ENCODE data around the gene PSMA1. TPM values are rescaled to one million over a fixed set of nuclear protein-coding genes. Genes with fewer than 3 reads are reported as not detected.
A peak's percentile ranks its signal among the peaks of the same experiment; 100 is the strongest.

PSMA1 gene
- polyA plus RNA-seq, 2 of the 4 experiments (the other 2 are of a cell fraction), result 299 to 370 TPM

DNA sequence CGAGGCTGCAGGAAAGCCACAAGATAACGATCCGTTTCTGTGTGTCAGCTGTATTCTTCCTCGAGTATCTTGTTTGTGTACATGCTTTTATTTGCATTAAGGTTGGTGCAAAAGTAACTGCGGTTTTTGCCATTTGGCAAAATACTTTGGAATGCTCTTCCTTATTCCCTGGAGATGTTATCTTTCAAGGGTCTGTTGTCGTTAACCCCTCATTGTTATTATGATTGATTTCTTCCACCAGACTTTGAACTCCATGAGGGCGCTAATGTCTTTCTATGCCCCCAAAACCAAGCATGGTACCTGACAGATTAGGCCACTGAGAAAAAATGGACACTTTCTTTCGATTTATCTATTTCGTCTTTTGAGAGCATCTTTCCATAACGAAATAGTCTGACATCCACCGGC, 563 bp upstream of the PSMA1 start:
- peaks cover 10% of the 10 kb centered on the region for H3K4me1 ChIP-seq
- H3K9me3 ChIP-seq, result no peaks in the 10 kb centered on the region
- H3K27ac ChIP-seq, result peak overlapping the region; percentile 85 to 96
- peak overlapping the region; percentile 64 for H3K4me3 ChIP-seq
- CTCF ChIA-PET, result interaction anchor here (0.6 to 1.1 kb wide), 3 partner anchors 16 to 387 kb away, joined by 3 to 4 read pairs (median 3); no protein-coding TSS in a partner anchor
- no peak for DNase-seq (ENCODE audit: low read depth in 1 of 2, low spot score in 1 of 2)
- POLR2A ChIA-PET, result interaction anchor here (0.9 to 2.2 kb wide), 5 partner anchors 21 to 371 kb away, joined by 3 to 12 read pairs (median 7); partner anchors contain the start of genes COPB1 and CYP2R1
- WGBS (ENCODE audit: missing lambda C conversion rate), result 17% methylated on average over 11 of the region's 11 CpGs
- FAIRE-seq, result no peak
- H3K4me2 ChIP-seq, result peak overlapping the region; percentile 81
- no peak for TF ChIP-seq TFCP2L1 (CRISPR knock-in tag; IDR thresholded peaks at IDR 0.05)
- no peak for TF ChIP-seq EHMT2 (IDR thresholded peaks at IDR 0.05; ENCODE audit: low read depth)
- TF ChIP-seq CTCF (IDR thresholded peaks at IDR 0.05), result no peak
- TF ChIP-seq GATA3 (IDR thresholded peaks at IDR 0.05; ENCODE audit: borderline replicate concordance), result no peak; the same call in 1 of the 2 replicates
- TF ChIP-seq NR3C1 (IDR thresholded peaks at IDR 0.05), result no peak
- TF ChIP-seq HDAC2 (IDR thresholded peaks at IDR 0.05), result no peak
- no peak for TF ChIP-seq HEYL (CRISPR knock-in tag; IDR thresholded peaks at IDR 0.05)
- no peak for TF ChIP-seq NFE2L2 (conservative IDR thresholded peaks at IDR 0.05; ENCODE audit: low read length)
- no peak for TF ChIP-seq BCL3 (IDR thresholded peaks at IDR 0.05)
- no peak for TF ChIP-seq USF2 (IDR thresholded peaks at IDR 0.05)
- no peak for ATAC-seq

- H3K4me3 ChIP-seq, result peak overlapping the region; percentile 64
- peaks cover 10% of the 10 kb centered on the region for H3K4me1 ChIP-seq
- POLR2A ChIA-PET, result interaction anchor here (1.5 to 2.2 kb wide), 2 partner anchors 19 to 125 kb away, joined by 7 to 12 read pairs; partner anchors contain the start of gene COPB1
- H3K4me2 ChIP-seq, result peak overlapping the region; percentile 70
- no peaks in the 10 kb centered on the region for H3K9me3 ChIP-seq
- CTCF ChIA-PET, result interaction anchor here (0.9 kb wide), 1 partner anchor 124 kb away, joined by 3 read pairs; the partner anchor contains the start of gene PDE3B
- ATAC-seq (peak; percentile 14 to 27), FAIRE-seq (no peak), DNase-seq (ENCODE audit: low read depth in 1 of 2, low spot score in 1 of 2) (no peak)
- peak overlapping the region; percentile 85 to 96 for H3K27ac ChIP-seq
- 1% methylated on average over 10 of the region's 10 CpGs for WGBS (ENCODE audit: missing lambda C conversion rate)
- TF ChIP-seq NFE2L2 (conservative IDR thresholded peaks at IDR 0.05; ENCODE audit: low read length), result no peak
- no peak for TF ChIP-seq ESRRA (IDR thresholded peaks at IDR 0.05; ENCODE audit: borderline replicate concordance, low read length)
- no peak for TF ChIP-seq TP53 (CRISPR knock-in tag; IDR thresholded peaks at IDR 0.05)
- no peak for TF ChIP-seq NR3C1 (IDR thresholded peaks at IDR 0.05)
- no peak for TF ChIP-seq BCL3 (IDR thresholded peaks at IDR 0.05)
- no peak for TF ChIP-seq CBX2 (IDR thresholded peaks at IDR 0.05; ENCODE audit: borderline replicate concordance, low read depth)
- TF ChIP-seq ZC3H11A (IDR thresholded peaks at IDR 0.05), result no peak
- TF ChIP-seq, protein P1, sequence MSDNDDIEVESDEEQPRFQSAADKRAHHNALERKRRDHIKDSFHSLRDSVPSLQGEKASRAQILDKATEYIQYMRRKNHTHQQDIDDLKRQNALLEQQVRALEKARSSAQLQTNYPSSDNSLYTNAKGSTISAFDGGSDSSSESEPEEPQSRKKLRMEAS (IDR thresholded peaks at IDR 0.05), result no peak
- no peak for TF ChIP-seq ZSCAN20 (CRISPR knock-in tag; IDR thresholded peaks at IDR 0.05)
- TF ChIP-seq USF2 (IDR thresholded peaks at IDR 0.05), result no peak
- no peak for TF ChIP-seq EP300 (IDR thresholded peaks at IDR 0.05)
- TF ChIP-seq HOXB5 (CRISPR knock-in tag; IDR thresholded peaks at IDR 0.05), result no peak
- TF ChIP-seq HDAC2 (IDR thresholded peaks at IDR 0.05), result no peak
- TF ChIP-seq RAD21 (conservative IDR thresholded peaks at IDR 0.05 in 1 of 2, IDR thresholded peaks at IDR 0.05 in 1 of 2), result no peak
- TF ChIP-seq EHMT2 (IDR thresholded peaks at IDR 0.05; ENCODE audit: low read depth), result no peak
- no peak for TF ChIP-seq FOSL2 (IDR thresholded peaks at IDR 0.05)
- TF ChIP-seq FOSL2 (CRISPR knock-in tag; IDR thresholded peaks at IDR 0.05), result no peak
- TF ChIP-seq HMGXB4 (CRISPR knock-in tag; IDR thresholded peaks at IDR 0.05; ENCODE audit: borderline replicate concordance), result no peak
- no peak for TF ChIP-seq NPAS2 (CRISPR knock-in tag; IDR thresholded peaks at IDR 0.05; ENCODE audit: borderline replicate concordance)
- TF ChIP-seq SREBF2 (IDR thresholded peaks at IDR 0.05), result no peak
- no peak for TF ChIP-seq BHLHE40 (IDR thresholded peaks at IDR 0.05; ENCODE audit: low read depth, low read length)
Measured at GRCh38 chr11:14519597-14519916, 629 bp downstream of the PSMA1 start.

All from A549 (cell line).